Stromal cell of bone marrow (primary cell): Measurements from ENCODE around the gene NFIB.

Experiments used
- DNase-seq: peaks from one replicate; pipeline ENCODE4 v3.0.0-alpha.2; 2012; ENCODE audit warnings: low read depth

NFIB gene

GRCh38 chr9:14304259-14304658, 9.7 kb downstream of the NFIB start:
- DNase-seq, result no peak

- DNase-seq, result no peak
These were observed 10.4 kb downstream of the NFIB start for GRCh38 chr9:14303521-14303920.

GRCh38 chr9:14303100-14303499, 10.8 kb downstream of the NFIB start:
- DNase-seq, result no peak

GRCh38 chr9:14302405-14302804, 11.5 kb downstream of the NFIB start:
- DNase-seq, result no peak

GRCh38 chr9:14301583-14302021, 12.3 kb downstream of the NFIB start:
- no peak for DNase-seq

- DNase-seq, result no peak
These were observed 12.9 kb downstream of the NFIB start for GRCh38 chr9:14301006-14301405.

- no peak for DNase-seq
These were observed 13.4 kb downstream of the NFIB start for GRCh38 chr9:14300588-14300987.

- no peak for DNase-seq
These were observed 13.9 kb downstream of the NFIB start for GRCh38 chr9:14300040-14300439.

GRCh38 chr9:14298601-14299022, 15.3 kb downstream of the NFIB start:
- DNase-seq, result no peak

- DNase-seq, result no peak
These were observed 17.3 kb downstream of the NFIB start for GRCh38 chr9:14296495-14297113.

GRCh38 chr9:14294659-14295058, 19.3 kb downstream of the NFIB start:
- no peak for DNase-seq

GRCh38 chr9:14293801-14294200, 20.1 kb downstream of the NFIB start:
- no peak for DNase-seq

GRCh38 chr9:14292181-14292739, 21.7 kb downstream of the NFIB start:
- DNase-seq, result no peak

- no peak for DNase-seq
These were observed 24.0 kb downstream of the NFIB start for GRCh38 chr9:14289916-14290315.

GRCh38 chr9:14288433-14288832, 25.5 kb downstream of the NFIB start:
- no peak for DNase-seq

GRCh38 chr9:14286121-14286520, 27.8 kb downstream of the NFIB start:
- DNase-seq, result no peak

- DNase-seq, result no peak
These were observed 30.7 kb downstream of the NFIB start for GRCh38 chr9:14283276-14283675.

GRCh38 chr9:14281876-14282275, 32.1 kb downstream of the NFIB start:
- DNase-seq, result no peak

GRCh38 chr9:14281136-14281795, 32.7 kb downstream of the NFIB start:
- DNase-seq, result no peak

- DNase-seq, result no peak
These were observed 34.3 kb downstream of the NFIB start for GRCh38 chr9:14279671-14280070.

- DNase-seq, result no peak
These were observed 35.6 kb downstream of the NFIB start for GRCh38 chr9:14278291-14278721.

GRCh38 chr9:14277761-14278160, 36.2 kb downstream of the NFIB start:
- DNase-seq, result no peak

GRCh38 chr9:14277244-14277643, 36.7 kb downstream of the NFIB start:
- no peak for DNase-seq

GRCh38 chr9:14275331-14275730, 38.6 kb downstream of the NFIB start:
- no peak for DNase-seq
